GM12801 (cell line): ENCODE results near the gene AHNAK.

ENCODE experiments used
- CTCF ChIP-seq: IDR thresholded peaks from one replicate; pipeline ENCODE4 v1.5.1; 2011; ENCODE audit warnings: control low read depth; ENCODE audit not compliant: insufficient read length; ENCODE audit errors: extremely low read depth

Gene AHNAK

DNA sequence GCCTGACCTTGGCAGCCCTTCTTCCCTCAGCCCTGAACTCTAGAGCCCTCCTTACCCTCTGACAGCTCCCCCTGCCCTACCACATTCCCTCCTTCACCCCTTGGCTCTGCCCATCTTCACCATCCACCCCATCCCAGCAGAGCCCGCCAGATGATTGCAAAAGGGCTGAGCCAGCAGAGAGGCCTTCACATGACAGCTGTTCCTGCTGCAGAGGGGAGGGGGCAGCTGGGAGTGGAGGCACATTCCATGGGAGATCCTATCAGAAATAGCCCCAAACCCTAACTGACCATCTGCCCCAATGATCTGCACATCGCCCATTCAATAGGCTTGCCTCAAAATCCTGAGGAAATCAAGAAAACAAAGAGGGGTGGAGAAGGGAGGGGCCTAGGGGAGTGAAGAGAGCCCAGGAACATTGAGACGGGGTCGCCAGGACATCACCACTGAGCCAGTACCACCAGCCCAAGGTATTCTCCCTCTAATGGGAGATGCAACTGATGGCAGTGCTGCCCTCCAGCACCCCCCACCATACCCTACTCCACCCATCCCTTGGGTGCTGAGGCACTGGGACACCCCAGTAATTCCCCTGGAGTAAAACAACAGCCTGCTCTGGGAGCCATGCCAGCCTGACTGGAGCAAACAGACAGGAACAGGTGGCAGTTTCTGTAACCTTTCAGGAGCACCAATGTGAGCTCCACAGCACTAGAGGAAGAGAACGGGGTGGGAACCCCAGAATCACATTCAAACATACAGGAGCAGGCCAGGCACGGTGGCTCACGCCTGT is 8.0 kb upstream of the AHNAK start:
- TF ChIP-seq CTCF, result no peak

GRCh38 chr11:62553839-62554361 is 7.3 kb upstream of the AHNAK start:
- TF ChIP-seq CTCF, result no peak

DNA sequence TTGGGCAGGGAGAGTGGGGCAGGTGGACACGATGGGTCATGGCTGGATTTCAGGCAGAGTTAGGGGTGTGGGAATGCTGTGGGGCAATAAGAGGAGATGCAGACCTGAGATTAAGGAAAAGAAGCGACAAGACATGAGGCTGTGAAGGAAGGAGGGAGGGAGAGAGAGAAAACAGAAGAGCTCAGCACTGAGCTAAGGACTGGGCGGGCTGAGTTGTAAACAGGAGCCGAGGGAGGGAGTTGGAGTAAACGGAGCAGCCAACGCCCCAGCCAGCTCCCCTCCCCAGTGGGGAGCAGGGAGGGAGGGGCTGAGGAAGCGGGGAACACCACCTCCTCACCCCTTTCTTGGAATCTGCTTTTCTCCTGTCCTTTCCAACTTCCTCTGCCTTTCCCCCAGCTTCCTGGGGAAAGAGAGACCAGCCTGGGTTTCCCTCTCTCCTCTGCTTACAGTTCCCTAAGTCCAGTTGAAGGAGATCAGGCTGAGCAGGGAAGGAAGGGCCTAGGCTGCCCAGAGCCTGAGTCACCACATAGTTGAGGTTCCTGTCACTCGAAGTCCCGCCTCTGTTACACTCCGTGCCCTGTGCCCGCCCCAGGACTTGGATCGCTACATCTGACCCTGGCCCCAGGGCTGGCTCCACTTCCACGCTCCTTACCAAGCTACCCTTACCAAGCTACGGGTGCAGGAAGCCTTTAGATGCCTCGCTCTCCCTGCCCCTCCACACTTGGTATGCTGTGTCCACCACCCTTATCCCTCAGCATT is 6.7 kb upstream of the AHNAK start:
- TF ChIP-seq CTCF, result no peak

GRCh38 chr11:62552485-62553079 is 6.0 kb upstream of the AHNAK start:
- no peak for TF ChIP-seq CTCF

GRCh38 chr11:62548545-62549335 is 2.1 kb upstream of the AHNAK start:
- no peak for TF ChIP-seq CTCF

GRCh38 chr11:62547691-62548281 is 1.2 kb upstream of the AHNAK start:
- no peak for TF ChIP-seq CTCF
